ENCODE results near the gene WFS1.

- TF ChIP-seq POLR2A (IDR thresholded peaks at IDR 0.05) (no peak), CTCF (IDR thresholded peaks at IDR 0.05) (no peak), POLR2AphosphoS5 (IDR thresholded peaks at IDR 0.05; ENCODE audit: insufficient read depth in 1 of 2, low read depth in 1 of 2) (no peak)
These were observed 80.4 kb downstream of the WFS1 start for GRCh38 chr4:6349896-6350603.
